Measurements from ENCODE around the gene YAF2. TPM values are rescaled to one million over a fixed set of nuclear protein-coding genes. Genes with fewer than 3 reads are reported as not detected.

Gene YAF2
- total RNA-seq, 1 donor from 2014 or later = 88.1 TPM

- H3K9me3 ChIP-seq (replicated peaks) = no peaks in the 10 kb centered on the region
- H3K27ac ChIP-seq (replicated peaks) = no peak overlapping the region
- H3K4me1 ChIP-seq = no peaks in the 10 kb centered on the region
- no peak for DNase-seq
- no peaks in the 10 kb centered on the region for H3K36me3 ChIP-seq
- no peaks in the 10 kb centered on the region for H3K27me3 ChIP-seq (ENCODE audit: low read depth)
- no peak for TF ChIP-seq CTCF (IDR thresholded peaks at IDR 0.05; ENCODE audit: borderline replicate concordance)
- no peak overlapping the region for H3K4me3 ChIP-seq
- intact Hi-C loops (cut with micrococcal nuclease) = no loop called here
Observed at GRCh38 chr12:42283739-42284138, 45.7 kb upstream of the YAF2 start.

GRCh38 chr12:42282294-42282693, 44.2 kb upstream of the YAF2 start:
- Histone ChIP-seq H3K4me3 (no peak overlapping the region), H3K4me1 (no peaks in the 10 kb centered on the region), H3K36me3 (no peaks in the 10 kb centered on the region), H3K27ac (replicated peaks) (no peak overlapping the region), H3K27me3 (ENCODE audit: low read depth) (no peaks in the 10 kb centered on the region), H3K9me3 (replicated peaks) (no peaks in the 10 kb centered on the region)
- DNase-seq = no peak
- intact Hi-C loops (cut with micrococcal nuclease) = no loop called here
- no peak for TF ChIP-seq CTCF (IDR thresholded peaks at IDR 0.05; ENCODE audit: borderline replicate concordance)

DNA sequence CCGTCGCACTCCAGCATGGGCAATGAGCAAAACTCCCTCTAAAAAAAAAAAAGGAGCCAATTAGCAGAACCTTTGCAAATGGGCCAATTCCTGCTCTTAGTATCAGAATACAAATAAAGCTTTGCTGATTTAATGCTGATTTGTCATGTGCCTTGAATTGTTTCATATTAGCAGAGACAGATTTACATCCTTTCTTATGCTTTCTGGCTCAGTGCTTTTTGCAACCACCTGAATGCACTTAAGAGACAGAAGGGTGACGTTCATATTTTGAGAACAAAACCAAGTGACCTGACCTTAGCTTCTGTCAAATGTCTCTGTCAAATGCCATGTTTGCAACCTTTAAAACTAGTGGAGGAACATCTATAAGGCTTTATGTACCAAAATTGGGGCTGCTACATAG, 43.8 kb upstream of the YAF2 start:
- H3K27me3 ChIP-seq (ENCODE audit: low read depth) = no peaks in the 10 kb centered on the region
- H3K4me3 ChIP-seq = no peak overlapping the region
- no peak overlapping the region for H3K27ac ChIP-seq (replicated peaks)
- DNase-seq = no peak
- H3K4me1 ChIP-seq = no peaks in the 10 kb centered on the region
- TF ChIP-seq CTCF (IDR thresholded peaks at IDR 0.05; ENCODE audit: borderline replicate concordance) = no peak
- no peaks in the 10 kb centered on the region for H3K9me3 ChIP-seq (replicated peaks)
- no peaks in the 10 kb centered on the region for H3K36me3 ChIP-seq
- intact Hi-C loops (cut with micrococcal nuclease) = no loop called here

- H3K4me3 ChIP-seq = no peak overlapping the region
- no peaks in the 10 kb centered on the region for H3K27me3 ChIP-seq (ENCODE audit: low read depth)
- H3K36me3 ChIP-seq = no peaks in the 10 kb centered on the region
- H3K4me1 ChIP-seq = no peaks in the 10 kb centered on the region
- intact Hi-C loops (cut with micrococcal nuclease) = no loop called here
- TF ChIP-seq CTCF (IDR thresholded peaks at IDR 0.05; ENCODE audit: borderline replicate concordance) = no peak
- no peak for DNase-seq
- H3K27ac ChIP-seq (replicated peaks) = no peak overlapping the region
- no peaks in the 10 kb centered on the region for H3K9me3 ChIP-seq (replicated peaks)
Observed at GRCh38 chr12:42281278-42281677, 43.2 kb upstream of the YAF2 start.

- TF ChIP-seq CTCF (IDR thresholded peaks at IDR 0.05; ENCODE audit: borderline replicate concordance) = no peak
- intact Hi-C loops (cut with micrococcal nuclease) = no loop called here
- no peak overlapping the region for H3K27ac ChIP-seq (replicated peaks)
Observed at GRCh38 chr12:42278128-42278510, 40.1 kb upstream of the YAF2 start.

More at GRCh38 chr12:42278128-42278510, 40.1 kb upstream of the YAF2 start:
- H3K4me1 ChIP-seq = no peaks in the 10 kb centered on the region
- H3K27me3 ChIP-seq (ENCODE audit: low read depth) = no peaks in the 10 kb centered on the region
- no peak overlapping the region for H3K4me3 ChIP-seq
- H3K36me3 ChIP-seq = no peaks in the 10 kb centered on the region
- no peaks in the 10 kb centered on the region for H3K9me3 ChIP-seq (replicated peaks)
- no peak for DNase-seq
